HepG2 (cell line): Measurements from ENCODE around the gene SMARCA4. TPM values are rescaled to one million over a fixed set of nuclear protein-coding genes. Genes with fewer than 3 reads are reported as not detected.

ENCODE experiments used
- GPBP1L1 ChIP-seq: sonication (generic); formaldehyde crosslinking; IDR thresholded peaks from 2 replicates; pipeline ENCODE4 v1.5.0; 2020; ENCODE audit warnings: mild to moderate bottlenecking, missing genetic modification reagents
- HOXA3 ChIP-seq: sonication (generic); formaldehyde crosslinking; IDR thresholded peaks from 2 replicates; pipeline ENCODE4 v1.5.0; 2020; ENCODE audit warnings: missing genetic modification reagents
- MBNL3 ChIP-seq: fragments of 250-450 bp; sonication (Bioruptor Pico); conservative IDR thresholded peaks from 2 replicates; pipeline ENCODE4 v1.8.0; 2022; ENCODE audit warnings: mild to moderate bottlenecking, inconsistent platforms
- MTA1 ChIP-seq: sonication (generic); formaldehyde crosslinking; IDR thresholded peaks from 2 replicates; pipeline ENCODE4 v1.4.0; 2020; ENCODE audit warnings: missing genetic modification reagents, mild to moderate bottlenecking, borderline replicate concordance
- PAWR ChIP-seq: sonication (generic); formaldehyde crosslinking; IDR thresholded peaks from 2 replicates; pipeline ENCODE4 v1.4.0; 2020; ENCODE audit warnings: missing genetic modification reagents, mild to moderate bottlenecking, borderline replicate concordance
- POLR2AphosphoS5 ChIP-seq: IDR thresholded peaks from 2 replicates; pipeline ENCODE4 v1.6.1; 2012; ENCODE audit warnings: low read depth, low read length
- PRPF4 ChIP-seq: fragments of 200-400 bp; formaldehyde crosslinking; IDR thresholded peaks from 2 replicates; pipeline ENCODE4 v1.6.1; 2016; ENCODE audit warnings: low read length, low read depth; ENCODE audit not compliant: poor library complexity, severe bottlenecking
- RBFOX2 ChIP-seq: fragments of 200-400 bp; formaldehyde crosslinking; IDR thresholded peaks from 2 replicates; pipeline ENCODE4 v1.6.1; 2017; ENCODE audit warnings: low read depth, mild to moderate bottlenecking, low read length
- REXO4 ChIP-seq: sonication (generic); formaldehyde crosslinking; IDR thresholded peaks from 2 replicates; pipeline ENCODE4 v1.8.0; 2022; ENCODE audit warnings: missing genetic modification reagents, mild to moderate bottlenecking, borderline replicate concordance
- TAF15 ChIP-seq: fragments of 200-400 bp; formaldehyde crosslinking; IDR thresholded peaks from one replicate; pipeline ENCODE4 v1.6.1; 2018; ENCODE audit warnings: mild to moderate bottlenecking, low read depth, low read length; ENCODE audit not compliant: poor library complexity, severe bottlenecking
- THAP11 ChIP-seq: IDR thresholded peaks from 2 replicates; pipeline ENCODE4 v1.6.1; 2016; ENCODE audit warnings: missing biosample characterization, missing genetic modification reagents
- TSC22D2 ChIP-seq: sonication (generic); formaldehyde crosslinking; IDR thresholded peaks from 2 replicates; pipeline ENCODE4 v1.5.1; 2020; ENCODE audit warnings: missing genetic modification reagents, mild to moderate bottlenecking, borderline replicate concordance
- YEATS2 ChIP-seq: sonication (generic); formaldehyde crosslinking; IDR thresholded peaks from 2 replicates; pipeline ENCODE4 v1.4.0; 2020; ENCODE audit warnings: missing genetic modification reagents, borderline replicate concordance
- ZBTB33 ChIP-seq: sonication (generic); formaldehyde crosslinking; IDR thresholded peaks from 2 replicates; pipeline ENCODE4 v1.4.0; 2020; ENCODE audit warnings: missing genetic modification reagents
- ZFP36L2 ChIP-seq: sonication (generic); formaldehyde crosslinking; IDR thresholded peaks from 2 replicates; pipeline ENCODE4 v1.4.0; 2020; ENCODE audit warnings: missing genetic modification reagents
- ZMYM2 ChIP-seq: sonication (generic); formaldehyde crosslinking; IDR thresholded peaks from 2 replicates; pipeline ENCODE4 v1.8.0; 2022; ENCODE audit warnings: mild to moderate bottlenecking, missing genetic modification reagents
- ZNF431 ChIP-seq: sonication (generic); formaldehyde crosslinking; IDR thresholded peaks from 2 replicates; pipeline ENCODE4 v1.9.0; 2022; ENCODE audit warnings: missing genetic modification reagents, low read depth, mild to moderate bottlenecking, borderline replicate concordance
- ZNF446 ChIP-seq: sonication (generic); formaldehyde crosslinking; IDR thresholded peaks from 2 replicates; pipeline ENCODE4 v1.5.0; 2020; ENCODE audit warnings: mild to moderate bottlenecking, missing genetic modification reagents
- ZNF597 ChIP-seq: sonication (generic); formaldehyde crosslinking; IDR thresholded peaks from 2 replicates; pipeline ENCODE4 v1.5.0; 2020; ENCODE audit warnings: missing genetic modification reagents
- ZNF687 ChIP-seq: sonication (generic); formaldehyde crosslinking; IDR thresholded peaks from 2 replicates; pipeline ENCODE4 v1.5.1; 2020; ENCODE audit warnings: mild to moderate bottlenecking, missing genetic modification reagents, moderate library complexity
- ZNF839 ChIP-seq: sonication (generic); formaldehyde crosslinking; IDR thresholded peaks from 2 replicates; pipeline ENCODE4 v1.4.0; 2020; ENCODE audit warnings: missing genetic modification reagents, mild to moderate bottlenecking, borderline replicate concordance
- polyA plus RNA-seq, 8 experiments: library from polyadenylated mRNA; depleted of rRNA in 3 of 8; stranded (reverse) in 7 of 8; unstranded in 1 of 8; fragments of >200 nt; fragmentation: Illumina TruSeq in 4 of 8; extraction: Trizol in 4 of 8; gene quantifications; 2 replicates each; pipeline versions ENCODE4 v1.2.1 to v1.2.3, GENCODE V29; 2011 to 2016; ENCODE audit warnings: low read depth in 4 of 8, missing spikeins in 1 of 8, mixed read lengths in 1 of 8; ENCODE audit not compliant: insufficient read depth in 1 of 8
- total RNA-seq, 5 experiments: library from RNA; depleted of rRNA; stranded (reverse); fragments of >200 nt; fragmentation: Illumina TruSeq; extraction: Trizol; gene quantifications; 2 replicates each; pipeline ENCODE4 v1.2.3, GENCODE V29; 2016; ENCODE audit warnings: low read depth in 1 of 5

The SMARCA4 gene
- total and polyA plus RNA-seq, 2 of the 13 experiments (the other 11 are each of a cell fraction or from before 2014, with no cell fraction given) = 25.4 to 45.9 TPM

GRCh38 chr19:10960314-10961072 lies at the start of gene SMARCA4 (continued):
- peak; percentile 94 for TF ChIP-seq ZNF687 (CRISPR knock-in tag)
- TF ChIP-seq ZNF431 (CRISPR knock-in tag) = no peak; the same call in 1 of the 2 replicates
- TF ChIP-seq YEATS2 (CRISPR knock-in tag) = no peak
- peak; percentile 58 for TF ChIP-seq HOXA3 (CRISPR knock-in tag)
- no peak for TF ChIP-seq ZNF597 (CRISPR knock-in tag)
- TF ChIP-seq REXO4 (CRISPR knock-in tag) = 0 out of 2 replicates have a peak, but pooled peaks have one; percentile 76
- no peak; the same call in 1 of the 2 replicates for TF ChIP-seq ZBTB33 (CRISPR knock-in tag)
- TF ChIP-seq GPBP1L1 = no peak
- TF ChIP-seq POLR2AphosphoS5 = peak; percentile 91
- no peak for TF ChIP-seq MBNL3 (CRISPR knock-in tag)
- TF ChIP-seq ZNF446 (CRISPR knock-in tag) = no peak
- TF ChIP-seq RBFOX2 = peak; percentile 98
- no peak for TF ChIP-seq ZMYM2 (CRISPR knock-in tag)
- TF ChIP-seq TSC22D2 (CRISPR knock-in tag) = no peak
- no peak for TF ChIP-seq ZFP36L2 (CRISPR knock-in tag)
- TF ChIP-seq PAWR = no peak
- TF ChIP-seq THAP11 (CRISPR knock-in tag) = peak; percentile 66
- TF ChIP-seq MTA1 (CRISPR knock-in tag) = no peak
- TF ChIP-seq PRPF4 = no peak
- TF ChIP-seq TAF15 = peak; percentile 26
- no peak for TF ChIP-seq ZNF839 (CRISPR knock-in tag)
